ENCODE results near the gene ARHGAP6.

ARHGAP6 gene

DNA sequence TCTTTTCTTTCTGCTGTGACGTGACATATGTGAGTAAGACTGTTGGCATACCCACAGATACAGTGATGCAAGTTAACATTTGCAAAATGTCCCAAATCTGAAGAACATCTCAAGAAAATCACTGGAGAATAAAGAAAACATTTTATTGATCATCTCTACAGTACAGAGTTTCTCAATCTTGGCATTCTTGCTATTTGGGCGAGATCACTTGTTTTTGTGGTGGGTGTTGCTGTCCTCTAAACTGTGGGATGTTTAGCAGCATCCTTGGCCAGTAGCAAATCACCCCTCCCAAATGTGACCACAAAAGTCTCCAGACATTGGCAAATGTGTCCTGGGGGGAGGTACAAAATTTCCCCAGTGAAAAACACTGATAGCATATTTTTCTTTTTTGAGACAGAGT lies 343.7 kb downstream of the ARHGAP6 start:
- Mint-ChIP-seq H3K9me3 (peaks cover 3% of the 10 kb centered on the region), H3K4me1 (ENCODE audit: low read depth) (no peaks in the 10 kb centered on the region), H3K4me3 (no peak overlapping the region), H3K36me3 (ENCODE audit: low read depth) (no peaks in the 10 kb centered on the region), H3K27ac (no peak overlapping the region), H3K27me3 (no peaks in the 10 kb centered on the region)

DNA sequence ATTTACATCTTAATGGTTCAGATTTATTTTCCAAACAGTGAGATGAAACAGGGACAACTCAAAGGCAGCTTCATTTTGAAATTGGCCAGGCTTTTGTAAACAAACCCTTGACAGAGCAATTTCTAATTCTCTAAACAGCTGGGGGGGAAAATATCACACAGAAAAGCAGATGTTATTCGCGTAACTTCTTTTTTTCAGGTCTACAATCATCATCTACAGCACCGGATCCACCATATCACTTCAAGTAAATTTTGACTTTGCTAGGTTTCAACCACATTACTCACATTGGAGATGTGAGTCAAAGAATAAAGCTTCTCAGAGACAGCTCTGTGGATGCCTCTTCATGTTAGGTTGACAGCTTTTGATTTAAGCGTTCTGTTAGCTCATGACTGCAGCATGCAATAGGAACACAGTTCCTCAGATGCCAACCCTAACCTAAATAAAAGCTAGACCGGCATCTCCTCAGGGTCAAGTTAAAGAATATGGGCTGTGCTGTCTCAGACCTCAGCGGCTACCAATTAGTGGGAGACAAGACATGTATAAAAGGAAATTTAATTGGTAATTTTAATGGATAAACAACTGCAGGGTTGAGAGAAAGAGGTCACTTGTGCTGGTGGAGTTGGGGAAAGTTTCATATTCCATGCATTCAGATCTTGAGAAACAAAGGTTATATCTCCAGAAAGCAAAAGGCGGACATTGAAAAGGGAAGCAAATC lies 345.8 kb downstream of the ARHGAP6 start:
- Mint-ChIP-seq H3K27ac (no peak overlapping the region), H3K9me3 (peaks cover 3% of the 10 kb centered on the region), H3K4me1 (ENCODE audit: low read depth) (no peaks in the 10 kb centered on the region), H3K4me3 (no peak overlapping the region), H3K27me3 (no peaks in the 10 kb centered on the region), H3K36me3 (ENCODE audit: low read depth) (no peaks in the 10 kb centered on the region)

DNA sequence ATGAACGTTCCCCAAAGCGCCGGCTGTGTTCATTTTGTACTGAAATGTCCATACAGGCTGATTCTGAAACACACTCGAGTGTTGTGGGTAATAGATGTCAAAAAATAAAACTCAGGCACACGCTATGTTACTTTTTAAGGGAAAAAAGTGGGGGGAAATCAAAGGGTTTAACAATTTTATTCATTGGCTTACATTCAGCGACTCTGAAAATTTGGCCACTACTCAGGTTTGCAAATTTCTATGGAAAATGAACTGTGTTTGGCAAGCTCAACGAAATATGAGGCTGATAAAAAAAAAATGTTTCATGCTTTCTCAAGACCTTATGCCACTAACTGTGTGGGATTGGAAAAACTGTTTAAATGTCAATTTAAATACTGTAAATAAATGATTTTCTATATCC lies 354.0 kb downstream of the ARHGAP6 start:
- H3K4me3 Mint-ChIP-seq, result no peak overlapping the region
- H3K27me3 Mint-ChIP-seq, result no peaks in the 10 kb centered on the region
- H3K9me3 Mint-ChIP-seq, result no peaks in the 10 kb centered on the region
- H3K4me1 Mint-ChIP-seq (ENCODE audit: low read depth), result no peaks in the 10 kb centered on the region
- no peaks in the 10 kb centered on the region for H3K36me3 Mint-ChIP-seq (ENCODE audit: low read depth)
- no peak overlapping the region for H3K27ac Mint-ChIP-seq

DNA sequence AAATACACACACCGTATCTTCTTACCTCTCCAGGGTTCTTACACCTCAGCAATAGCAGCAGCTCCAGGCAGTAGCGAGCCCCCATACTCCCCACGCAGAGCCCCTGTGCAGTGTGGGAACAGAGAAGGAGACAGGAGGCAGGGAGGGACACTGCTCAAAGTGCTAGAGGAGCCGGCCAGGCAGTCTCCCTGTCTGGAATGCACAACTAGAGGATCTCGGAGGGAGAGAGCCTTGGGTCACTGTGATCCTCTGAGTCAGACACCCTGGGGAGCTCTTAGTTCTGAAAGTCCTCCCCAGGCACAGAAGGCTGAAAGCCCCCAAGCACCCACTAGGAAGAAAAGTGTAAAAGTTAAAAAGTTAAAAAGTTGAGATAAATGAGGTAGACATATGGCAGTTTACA lies 356.5 kb downstream of the ARHGAP6 start:
- Mint-ChIP-seq H3K27ac (no peak overlapping the region), H3K36me3 (ENCODE audit: low read depth) (no peaks in the 10 kb centered on the region), H3K27me3 (no peaks in the 10 kb centered on the region), H3K4me3 (no peak overlapping the region), H3K4me1 (ENCODE audit: low read depth) (no peaks in the 10 kb centered on the region), H3K9me3 (no peaks in the 10 kb centered on the region)

DNA sequence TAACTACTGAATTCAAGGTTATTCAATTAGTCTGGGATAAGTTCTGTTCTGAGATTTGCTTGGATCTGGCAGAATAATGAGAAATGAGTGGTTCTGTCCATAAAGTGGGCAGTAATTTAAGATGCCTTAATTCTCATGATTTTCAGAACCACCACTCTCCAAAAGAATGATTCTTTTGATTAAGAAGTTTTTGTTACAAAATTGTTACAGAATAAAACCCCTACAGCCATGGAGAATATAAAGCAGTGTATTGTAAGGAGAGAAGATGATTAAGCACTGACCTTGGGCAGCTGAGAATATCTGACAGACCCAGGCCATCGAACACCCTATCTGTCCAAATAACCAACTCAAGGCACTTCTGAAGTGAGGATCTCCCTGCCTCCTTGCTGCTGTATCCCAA lies 360.1 kb downstream of the ARHGAP6 start:
- no peaks in the 10 kb centered on the region for H3K36me3 Mint-ChIP-seq (ENCODE audit: low read depth)
- no peaks in the 10 kb centered on the region for H3K27me3 Mint-ChIP-seq
- H3K27ac Mint-ChIP-seq, result no peak overlapping the region
- H3K4me3 Mint-ChIP-seq, result no peak overlapping the region
- no peaks in the 10 kb centered on the region for H3K9me3 Mint-ChIP-seq
- no peaks in the 10 kb centered on the region for H3K4me1 Mint-ChIP-seq (ENCODE audit: low read depth)

DNA sequence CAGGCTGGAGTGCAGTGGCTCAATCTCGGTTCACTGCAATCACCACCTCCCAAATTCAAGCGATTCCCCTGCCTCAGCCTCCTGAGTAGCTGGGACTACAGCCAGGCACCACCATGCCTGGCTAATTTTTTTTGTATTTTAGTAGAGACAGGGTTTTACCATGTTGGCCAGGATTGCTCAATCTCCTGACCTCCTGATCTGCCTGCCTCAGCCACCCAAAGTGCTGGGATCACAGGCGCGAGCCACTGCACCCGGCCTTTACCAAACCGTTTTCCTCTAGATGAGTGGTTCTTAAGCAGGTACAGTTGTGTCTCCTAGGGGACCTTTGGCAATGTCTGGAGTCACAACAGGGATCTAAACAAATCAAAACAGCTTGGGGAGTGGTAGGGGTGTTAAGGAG lies 360.9 kb downstream of the ARHGAP6 start:
- Mint-ChIP-seq H3K9me3 (no peaks in the 10 kb centered on the region), H3K27me3 (no peaks in the 10 kb centered on the region), H3K4me3 (no peak overlapping the region), H3K4me1 (ENCODE audit: low read depth) (no peaks in the 10 kb centered on the region), H3K36me3 (ENCODE audit: low read depth) (no peaks in the 10 kb centered on the region), H3K27ac (no peak overlapping the region)

DNA sequence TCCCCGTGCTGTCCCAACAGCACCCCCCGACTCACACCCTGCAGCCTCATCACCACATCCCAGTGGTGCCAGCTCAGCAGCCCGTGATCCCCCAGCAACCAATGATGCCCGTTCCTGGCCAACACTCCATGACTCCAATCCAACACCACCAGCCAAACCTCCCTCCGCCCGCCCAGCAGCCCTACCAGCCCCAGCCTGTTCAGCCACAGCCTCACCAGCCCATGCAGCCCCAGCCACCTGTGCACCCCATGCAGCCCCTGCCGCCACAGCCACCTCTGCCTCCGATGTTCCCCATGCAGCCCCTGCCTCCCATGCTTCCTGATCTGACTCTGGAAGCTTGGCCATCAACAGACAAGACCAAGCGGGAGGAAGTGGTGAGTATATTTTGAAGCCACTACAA lies 367.1 kb downstream of the ARHGAP6 start:
- H3K27me3 Mint-ChIP-seq, result peaks cover 3% of the 10 kb centered on the region
- H3K4me1 Mint-ChIP-seq (ENCODE audit: low read depth), result no peaks in the 10 kb centered on the region
- H3K36me3 Mint-ChIP-seq (ENCODE audit: low read depth), result no peaks in the 10 kb centered on the region
- no peak overlapping the region for H3K27ac Mint-ChIP-seq
- H3K9me3 Mint-ChIP-seq, result no peaks in the 10 kb centered on the region
- no peak overlapping the region for H3K4me3 Mint-ChIP-seq

DNA sequence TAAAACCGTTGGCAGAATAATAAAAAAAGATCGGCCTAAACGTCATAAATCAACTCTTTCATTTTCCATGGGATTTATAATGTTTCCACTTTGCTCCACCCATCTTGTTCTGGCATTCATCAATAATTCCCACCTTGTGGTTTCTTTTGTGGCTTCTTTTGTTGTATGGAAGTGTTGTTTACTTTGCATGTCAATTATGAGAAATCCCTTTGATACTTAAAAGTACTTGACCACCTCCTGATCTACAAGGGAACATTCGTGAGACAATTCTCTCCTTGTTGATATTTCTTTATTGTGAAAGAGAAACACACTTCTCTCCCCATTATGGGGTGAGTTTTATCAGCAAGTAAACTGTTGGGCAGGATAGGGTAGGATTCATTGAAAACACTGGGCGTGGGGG lies 369.7 kb downstream of the ARHGAP6 start:
- Mint-ChIP-seq H3K4me3 (no peak overlapping the region), H3K9me3 (no peaks in the 10 kb centered on the region), H3K36me3 (ENCODE audit: low read depth) (no peaks in the 10 kb centered on the region)

DNA sequence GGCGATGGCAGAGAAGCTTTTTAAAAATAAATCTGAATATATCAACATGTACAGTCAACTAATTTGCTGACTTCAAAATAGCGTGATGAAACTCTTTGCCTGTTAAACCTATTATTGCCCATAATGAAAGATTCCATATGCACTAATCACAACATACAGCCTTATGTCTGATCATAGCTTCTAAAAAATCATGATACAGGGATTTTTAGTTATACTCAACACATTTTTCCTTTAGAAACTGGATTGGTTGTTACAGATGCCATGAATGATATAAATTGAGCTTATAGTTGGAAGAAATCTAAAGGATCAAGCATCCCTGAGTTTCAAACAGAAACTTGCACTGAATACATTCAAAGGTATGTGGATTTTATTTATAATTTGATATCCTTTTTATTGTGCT lies 372.6 kb downstream of the ARHGAP6 start, which contains the start of gene AMELX:
AMELX (plus strand) TSS at position 301 of the 400 bp plus-strand sequence. CDS start 1,376 bp downstream, outside the sequence.
- Mint-ChIP-seq H3K27me3 (peaks cover 3% of the 10 kb centered on the region), H3K4me1 (ENCODE audit: low read depth) (no peaks in the 10 kb centered on the region), H3K27ac (no peak within 1 kb of the TSS), H3K9me3 (no peaks in the 10 kb centered on the region), H3K36me3 (ENCODE audit: low read depth) (no peaks in the 10 kb centered on the region), H3K4me3 (no peak within 1 kb of the TSS)

More for the DNA sequence above, 369.7 kb downstream of the ARHGAP6 start:
- no peaks in the 10 kb centered on the region for H3K4me1 Mint-ChIP-seq (ENCODE audit: low read depth)
- no peak overlapping the region for H3K27ac Mint-ChIP-seq
- peaks cover 3% of the 10 kb centered on the region for H3K27me3 Mint-ChIP-seq

DNA sequence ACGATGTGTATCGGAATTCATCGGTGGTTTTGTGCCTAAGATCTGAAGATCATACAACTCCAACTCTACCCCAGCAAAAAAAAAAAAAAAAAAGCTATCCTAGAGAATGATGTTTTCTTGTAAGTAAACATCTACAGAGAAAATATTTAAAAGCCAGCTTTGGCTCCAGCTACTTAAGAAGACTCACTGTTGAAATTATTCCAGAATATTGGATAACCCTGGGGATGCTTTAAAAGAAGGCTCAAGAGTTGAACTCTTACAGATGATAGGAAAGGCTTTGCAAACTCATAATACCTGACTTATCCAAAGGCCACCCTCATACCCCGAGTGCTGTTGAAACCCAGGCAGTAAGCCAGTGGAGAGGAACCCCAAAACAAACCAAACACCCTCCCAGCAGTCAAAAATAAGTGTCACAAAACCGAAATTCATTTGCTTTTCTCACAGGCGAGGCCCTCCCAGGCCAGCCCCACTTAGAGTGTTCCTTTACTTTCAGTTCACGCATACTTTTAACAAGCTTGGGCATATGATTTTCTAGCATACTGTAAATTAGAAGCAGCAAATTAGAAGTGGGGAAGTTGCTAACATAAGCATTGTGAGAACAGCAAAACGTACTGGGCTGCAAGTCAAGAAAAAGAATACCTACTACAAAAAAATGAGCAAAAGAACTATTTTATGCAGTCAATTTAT lies 375.2 kb downstream of the ARHGAP6 start:
- Mint-ChIP-seq H3K27ac (no peak overlapping the region), H3K27me3 (no peaks in the 10 kb centered on the region), H3K4me1 (ENCODE audit: low read depth) (no peaks in the 10 kb centered on the region), H3K9me3 (no peaks in the 10 kb centered on the region), H3K4me3 (no peak overlapping the region), H3K36me3 (ENCODE audit: low read depth) (no peaks in the 10 kb centered on the region)

DNA sequence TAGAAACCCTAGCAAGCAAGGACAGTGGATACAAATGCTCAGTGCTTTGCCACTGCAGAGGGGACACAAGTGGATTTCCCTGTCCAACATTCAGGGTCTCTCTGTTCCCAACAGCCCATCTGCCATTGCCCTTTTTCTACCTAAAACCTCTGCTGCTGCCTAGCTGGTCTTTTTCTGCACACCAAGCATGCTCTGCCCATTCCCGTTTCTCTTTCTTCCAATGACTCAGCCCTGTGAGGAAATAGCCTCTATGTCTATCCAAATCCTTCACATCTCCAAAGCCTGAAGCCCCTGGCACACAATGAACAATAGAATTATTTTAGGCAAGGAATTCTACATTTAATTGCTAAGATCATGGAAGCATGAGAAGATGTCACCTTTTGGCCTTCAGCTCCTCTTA lies 378.2 kb downstream of the ARHGAP6 start:
- no peak overlapping the region for H3K4me3 Mint-ChIP-seq
- no peaks in the 10 kb centered on the region for H3K9me3 Mint-ChIP-seq
- no peaks in the 10 kb centered on the region for H3K27me3 Mint-ChIP-seq

DNA sequence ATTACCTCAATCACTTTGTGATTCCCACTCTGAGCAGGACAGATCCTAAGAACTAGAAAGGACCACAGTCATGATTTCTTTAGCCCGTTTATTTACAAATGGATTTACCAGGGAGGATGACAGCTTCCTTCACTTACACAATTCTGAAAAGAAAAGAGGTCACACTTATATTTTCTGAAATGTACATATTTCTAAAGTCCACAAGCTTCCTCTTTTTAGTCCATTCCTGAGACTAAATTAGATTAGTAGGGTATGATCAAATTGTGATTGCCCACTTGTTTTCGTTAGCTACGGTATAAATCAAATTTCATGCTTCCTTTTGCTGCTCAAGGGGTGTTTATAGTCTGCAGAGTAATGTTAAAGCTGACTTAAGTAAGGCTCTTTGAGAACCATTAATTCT lies 380.1 kb downstream of the ARHGAP6 start:
- no peaks in the 10 kb centered on the region for H3K27me3 Mint-ChIP-seq
- H3K4me1 Mint-ChIP-seq (ENCODE audit: low read depth), result no peaks in the 10 kb centered on the region
- H3K27ac Mint-ChIP-seq, result no peak overlapping the region
- H3K9me3 Mint-ChIP-seq, result no peaks in the 10 kb centered on the region
- H3K36me3 Mint-ChIP-seq (ENCODE audit: low read depth), result no peaks in the 10 kb centered on the region
- H3K4me3 Mint-ChIP-seq, result no peak overlapping the region

More for the DNA sequence above, 378.2 kb downstream of the ARHGAP6 start:
- no peak overlapping the region for H3K27ac Mint-ChIP-seq
- H3K36me3 Mint-ChIP-seq (ENCODE audit: low read depth), result no peaks in the 10 kb centered on the region
- H3K4me1 Mint-ChIP-seq (ENCODE audit: low read depth), result no peaks in the 10 kb centered on the region

DNA sequence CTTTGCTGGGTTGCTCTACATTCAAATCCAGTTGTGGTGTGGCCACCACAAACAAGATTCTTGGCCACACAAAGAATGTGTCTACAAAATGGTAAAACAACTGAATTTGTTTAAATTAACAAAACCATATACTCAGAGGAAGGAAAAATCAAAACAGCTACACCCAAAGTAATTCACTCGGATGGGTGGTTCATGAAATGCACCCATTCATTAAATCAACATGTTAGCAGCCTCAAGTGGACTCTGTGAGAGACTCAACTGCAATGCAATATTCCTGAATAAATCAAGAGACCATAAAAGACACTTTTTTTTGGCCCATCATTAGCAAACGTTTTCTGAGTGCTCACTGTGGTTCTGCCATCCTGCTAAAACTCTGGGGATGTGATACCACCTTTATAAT lies 383.7 kb downstream of the ARHGAP6 start:
- Mint-ChIP-seq H3K36me3 (ENCODE audit: low read depth) (no peaks in the 10 kb centered on the region), H3K4me3 (no peak overlapping the region), H3K9me3 (no peaks in the 10 kb centered on the region)

DNA sequence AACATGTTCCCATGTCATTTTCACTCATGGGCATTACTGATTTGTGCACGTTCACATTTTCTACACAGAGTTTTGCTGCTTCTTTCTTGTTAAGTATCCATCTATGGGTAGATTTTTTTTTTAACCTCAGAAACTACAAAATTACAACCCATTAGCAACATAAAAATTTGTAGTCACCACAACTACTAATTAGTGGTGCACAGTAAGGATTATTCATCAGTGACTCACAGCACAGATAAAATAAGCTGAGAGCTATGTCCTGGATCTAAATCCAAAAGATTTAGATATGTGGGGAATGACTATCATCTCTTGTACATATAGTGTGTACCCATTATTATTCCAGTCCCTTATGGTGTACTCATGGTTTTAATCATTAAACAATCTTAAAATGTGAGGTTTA lies 392.2 kb downstream of the ARHGAP6 start:
- Mint-ChIP-seq H3K4me1 (ENCODE audit: low read depth) (no peaks in the 10 kb centered on the region), H3K9me3 (no peaks in the 10 kb centered on the region), H3K27ac (no peak overlapping the region), H3K4me3 (no peak overlapping the region), H3K36me3 (ENCODE audit: low read depth) (no peaks in the 10 kb centered on the region), H3K27me3 (no peaks in the 10 kb centered on the region)

More for the DNA sequence above, 383.7 kb downstream of the ARHGAP6 start:
- Mint-ChIP-seq H3K4me1 (ENCODE audit: low read depth) (no peaks in the 10 kb centered on the region), H3K27ac (no peak overlapping the region), H3K27me3 (no peaks in the 10 kb centered on the region)

DNA sequence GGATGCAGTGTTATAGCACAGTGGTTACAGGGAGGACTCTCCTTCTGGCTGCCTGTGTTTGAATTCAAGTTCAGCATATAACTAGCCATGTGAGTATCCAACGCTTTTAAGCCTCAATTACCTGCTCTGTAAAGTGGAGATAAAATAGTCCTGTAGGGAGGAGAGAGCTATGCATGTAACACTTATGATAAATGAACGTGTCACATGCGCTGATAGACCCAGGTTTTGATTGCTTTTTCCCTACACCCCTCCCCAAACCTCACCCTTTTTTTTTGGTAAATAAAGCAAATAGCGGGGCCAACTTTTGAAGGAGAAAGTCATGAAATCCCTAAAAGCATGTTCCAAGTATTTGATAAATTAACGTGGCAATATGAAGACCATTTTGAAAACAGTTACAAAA lies 392.9 kb downstream of the ARHGAP6 start:
- Mint-ChIP-seq H3K9me3 (no peaks in the 10 kb centered on the region), H3K27ac (no peak overlapping the region), H3K4me1 (ENCODE audit: low read depth) (no peaks in the 10 kb centered on the region), H3K27me3 (no peaks in the 10 kb centered on the region), H3K4me3 (no peak overlapping the region), H3K36me3 (ENCODE audit: low read depth) (no peaks in the 10 kb centered on the region)

DNA sequence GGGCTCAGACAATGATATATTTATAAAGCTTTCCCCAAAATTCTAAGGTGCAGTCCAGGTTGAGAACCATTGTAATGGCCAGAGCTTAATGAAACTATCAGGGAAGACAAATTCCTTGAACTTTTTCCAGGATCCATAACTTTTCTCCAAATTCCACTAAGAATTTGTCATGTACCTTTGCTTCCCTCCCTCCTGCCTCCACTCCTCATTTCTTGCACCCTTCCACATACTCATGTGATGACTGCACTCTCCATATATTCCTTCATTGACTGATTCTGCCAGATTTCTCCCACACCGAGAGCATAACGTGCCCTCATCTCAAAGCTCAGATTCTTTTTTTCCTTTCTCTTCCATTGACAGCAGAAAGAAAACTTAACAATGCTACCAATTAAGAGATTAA lies 393.4 kb downstream of the ARHGAP6 start:
- Mint-ChIP-seq H3K36me3 (ENCODE audit: low read depth) (no peaks in the 10 kb centered on the region), H3K27me3 (no peaks in the 10 kb centered on the region), H3K4me3 (no peak overlapping the region), H3K9me3 (no peaks in the 10 kb centered on the region), H3K27ac (no peak overlapping the region), H3K4me1 (ENCODE audit: low read depth) (no peaks in the 10 kb centered on the region)

Measured in stimulated activated naive CD8-positive, alpha-beta T cell treated with anti-CD3 and anti-CD28 coated beads, Interleukin-15, Interleukin-2, amounts not matched to agents 100 ng/mL and 50 ng/mL, for 24 hours (primary cell).